DMS 273 (cell line): Measurements from ENCODE around the gene CELSR1.
A peak's percentile ranks its signal among the peaks of the same experiment; 100 is the strongest.
"Not testable (repeated sequence)": the region's sequence is repeated elsewhere in the genome, so short reads cannot be mapped to it uniquely, and the experiment has no call there.

Experiments used
- DNase-seq: peaks from one replicate; lab custom pipeline; 2025; ENCODE audit not compliant: unreplicated experiment; lab: John Stamatoyannopoulos, UW

Gene CELSR1

DNA sequence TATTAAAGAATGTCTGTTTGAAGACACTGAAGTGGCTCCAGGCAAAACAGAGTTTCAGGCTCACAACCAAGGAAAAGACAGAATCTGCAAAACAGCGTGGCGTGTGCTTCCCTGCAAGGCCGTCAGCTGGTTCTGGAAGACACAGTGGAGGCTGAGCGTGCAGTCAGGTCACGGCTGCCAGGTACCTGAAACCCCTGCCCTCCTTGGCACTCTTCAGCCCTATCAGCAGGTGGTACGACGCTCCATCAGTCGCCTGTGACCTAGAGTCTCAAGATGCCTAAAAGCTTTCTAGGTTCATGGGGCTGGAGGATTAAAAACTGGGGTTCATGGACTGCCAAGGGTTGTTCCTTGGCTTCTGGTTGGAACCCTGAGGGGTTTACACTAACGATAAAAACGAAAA, 136.1 kb downstream of the CELSR1 start:
- no peak for DNase-seq

DNA sequence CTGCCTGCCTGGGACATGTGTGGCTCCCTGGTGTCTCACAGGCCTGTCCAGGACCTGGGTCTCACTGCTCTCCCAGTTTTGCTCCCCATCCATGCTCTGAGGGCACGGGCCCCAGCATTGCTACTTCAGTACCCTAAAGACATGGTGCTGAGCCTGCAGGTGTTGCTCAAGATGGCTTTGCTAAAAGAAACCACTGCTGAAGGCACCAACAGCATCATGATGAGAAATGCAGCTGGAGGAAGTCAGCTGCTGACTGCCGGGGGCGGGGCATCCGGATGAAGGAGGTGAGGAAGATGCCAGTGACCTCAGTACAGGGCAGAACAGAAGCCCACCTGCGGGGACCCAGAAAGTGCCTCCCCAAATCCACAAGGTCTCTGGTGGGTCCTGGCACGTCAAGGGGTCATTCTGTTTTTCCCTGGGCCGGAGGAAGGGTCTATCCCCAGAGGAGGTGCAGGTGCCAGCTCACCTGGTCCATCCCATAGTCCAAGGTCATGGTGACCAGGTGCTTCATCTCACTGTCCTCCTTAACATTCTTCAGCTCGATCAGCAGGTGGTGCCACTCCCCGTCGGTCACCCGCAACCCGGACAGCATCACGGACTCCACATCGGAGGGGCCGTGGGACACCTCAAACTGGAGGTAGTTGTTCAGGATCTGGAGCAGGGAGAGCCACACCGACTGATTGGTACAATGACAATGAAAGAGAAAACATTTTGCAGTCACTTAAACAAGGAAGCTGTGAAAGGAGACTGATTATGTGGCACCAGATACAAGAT, 138.0 kb downstream of the CELSR1 start:
- no peak for DNase-seq

DNA sequence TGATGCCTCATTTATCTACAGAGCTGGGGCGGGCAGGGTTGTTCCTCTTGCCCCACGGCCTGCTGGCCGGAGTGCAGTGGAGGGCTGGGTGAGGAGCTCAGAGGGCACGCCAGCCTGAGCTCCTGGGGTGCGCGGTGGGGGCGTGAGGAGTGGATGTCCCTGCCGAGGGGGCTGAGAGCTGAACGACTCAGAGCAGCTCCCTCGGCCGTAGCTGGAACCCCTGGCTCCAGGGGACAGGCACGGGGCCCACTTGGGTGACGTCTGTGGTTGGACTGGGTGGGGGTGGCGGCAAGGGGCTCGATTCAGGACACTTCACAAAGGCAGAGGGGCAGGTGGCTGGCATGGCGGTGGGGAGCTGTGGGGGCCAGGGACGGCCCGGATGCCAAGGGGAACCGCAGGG, 139.5 kb downstream of the CELSR1 start:
- no peak for DNase-seq

DNA sequence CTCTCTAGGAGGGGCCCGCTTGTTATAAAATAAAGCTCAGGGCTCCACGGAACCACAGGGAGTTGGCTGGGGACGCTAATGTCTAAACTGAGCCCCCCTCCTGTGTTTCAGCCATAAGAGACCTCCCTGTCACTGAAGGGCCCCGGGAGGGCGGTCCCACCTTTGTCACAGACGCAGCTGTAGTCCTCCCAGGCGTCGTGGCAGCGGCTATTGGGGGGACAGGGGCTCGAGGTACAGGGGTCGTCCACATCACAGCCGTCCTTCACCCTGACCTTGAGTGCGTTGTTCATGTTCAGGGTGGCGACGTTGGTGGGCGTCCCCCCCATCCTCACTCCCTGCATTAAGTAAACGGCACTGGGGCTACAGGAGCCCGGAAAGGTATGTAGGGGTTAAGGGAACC, 139.9 kb downstream of the CELSR1 start:
- DNase-seq: no peak

DNA sequence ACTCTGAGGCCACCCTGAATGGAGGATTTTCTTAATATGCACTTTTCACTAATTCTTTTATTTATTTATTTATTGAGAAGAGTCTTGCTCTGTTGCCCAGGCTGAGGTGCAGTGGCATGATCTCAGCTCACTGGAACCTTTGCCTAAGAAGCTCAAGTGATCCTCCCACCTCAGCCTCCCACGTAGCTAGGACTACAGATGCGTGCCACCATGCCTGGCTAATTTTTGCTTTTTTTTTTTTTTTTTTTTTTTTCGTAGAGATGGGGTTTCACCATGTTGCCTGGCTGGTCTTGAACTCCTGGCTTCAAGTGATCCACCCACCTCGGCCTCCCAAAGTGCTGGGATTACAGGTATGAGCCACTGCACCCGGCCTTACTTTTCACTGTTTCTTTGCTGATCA, 140.4 kb downstream of the CELSR1 start:
- DNase-seq: not testable (repeated sequence)

DNA sequence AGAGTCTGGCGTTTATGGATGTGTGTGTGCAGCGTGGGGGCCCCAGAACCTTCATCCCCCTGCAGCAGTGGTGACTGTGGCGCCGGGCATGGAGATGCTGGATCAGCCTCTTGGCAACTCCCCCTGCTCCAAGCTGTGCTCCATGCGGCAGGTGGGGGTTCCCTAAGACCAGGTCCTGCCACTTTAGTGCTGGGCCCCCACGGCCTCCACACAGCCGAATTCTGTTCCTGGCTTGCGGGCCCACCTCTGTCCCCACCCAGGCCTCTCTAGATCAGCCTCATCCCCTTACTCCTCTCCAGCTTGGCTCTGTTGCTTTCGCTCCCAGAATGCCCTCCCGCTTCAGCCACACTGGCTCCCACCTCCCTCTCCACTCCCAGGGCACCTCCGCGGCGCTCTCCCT, 142.3 kb downstream of the CELSR1 start:
- no peak for DNase-seq

DNA sequence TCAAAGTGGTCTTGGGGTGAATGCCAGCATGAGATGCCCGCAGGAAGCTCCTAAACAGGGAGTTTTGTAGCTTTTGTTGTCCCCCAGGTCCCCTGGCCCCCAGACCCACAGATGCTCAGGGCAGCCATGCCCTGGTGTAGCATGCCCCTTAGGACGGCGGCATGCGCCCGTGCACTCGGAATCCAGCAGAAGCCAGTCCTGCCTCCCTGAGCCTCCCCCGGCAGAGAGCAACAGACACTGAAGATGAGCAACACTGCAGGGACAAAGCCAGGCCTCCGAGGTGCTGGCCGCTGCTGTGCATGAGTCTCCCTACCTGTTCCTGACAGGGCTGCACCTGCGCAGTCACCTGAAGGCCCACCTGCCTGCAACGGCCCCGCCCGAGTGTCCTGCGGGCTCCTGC, 142.8 kb downstream of the CELSR1 start:
- DNase-seq: no peak

DNA sequence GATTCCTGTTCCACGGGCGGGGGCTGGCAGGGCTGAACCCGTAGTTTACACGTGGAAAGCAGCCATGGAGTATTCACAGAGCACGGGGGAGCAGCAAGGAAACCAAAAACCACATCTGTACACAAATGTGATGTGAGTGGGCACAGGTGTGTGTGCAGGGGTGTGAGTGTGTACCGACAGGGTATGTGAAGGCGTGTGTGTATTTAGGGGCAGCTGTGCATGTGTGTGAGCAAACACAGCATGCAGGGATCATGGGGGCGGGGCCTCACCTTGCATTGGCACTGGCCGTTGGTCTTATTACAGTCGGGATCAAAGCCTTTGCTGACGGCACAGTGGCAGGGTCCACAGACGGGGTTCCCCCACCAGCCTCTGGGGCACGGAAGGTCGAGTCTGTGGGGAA, 143.5 kb downstream of the CELSR1 start:
- no peak for DNase-seq

DNA sequence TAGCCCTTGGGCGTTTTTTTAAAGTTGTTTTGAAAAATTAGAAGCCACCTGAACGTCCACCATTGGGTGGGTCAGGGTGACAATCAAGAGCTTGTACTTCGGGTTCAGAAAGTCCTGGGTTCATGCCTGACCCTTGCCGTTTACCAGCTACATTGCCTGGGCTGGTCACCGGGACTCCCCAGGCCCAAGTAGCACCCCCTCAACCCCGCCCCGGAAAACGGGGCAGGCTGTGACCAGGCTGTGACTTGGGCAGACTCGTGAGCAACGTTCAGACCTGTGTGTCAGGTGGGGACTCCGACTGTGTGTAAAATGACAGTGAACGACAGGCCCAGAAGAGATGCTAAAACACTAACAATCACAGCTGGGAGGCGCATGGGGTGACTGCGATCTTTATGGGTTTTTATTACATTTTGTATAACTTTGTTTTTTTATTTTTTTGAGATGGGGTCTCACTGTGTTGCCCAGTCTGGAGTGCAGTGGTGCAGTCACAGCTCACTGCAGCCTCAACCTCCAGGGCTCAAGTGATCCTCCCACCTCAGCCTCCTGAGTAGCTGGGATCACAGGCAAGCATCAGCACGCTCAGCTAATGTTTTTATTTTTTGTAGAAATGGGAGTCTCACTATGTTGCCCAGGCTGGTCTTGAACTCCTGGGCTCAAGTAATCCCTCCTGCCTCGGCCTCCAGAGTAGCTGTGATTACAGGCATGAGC, 145.1 kb downstream of the CELSR1 start:
- DNase-seq: no peak

DNA sequence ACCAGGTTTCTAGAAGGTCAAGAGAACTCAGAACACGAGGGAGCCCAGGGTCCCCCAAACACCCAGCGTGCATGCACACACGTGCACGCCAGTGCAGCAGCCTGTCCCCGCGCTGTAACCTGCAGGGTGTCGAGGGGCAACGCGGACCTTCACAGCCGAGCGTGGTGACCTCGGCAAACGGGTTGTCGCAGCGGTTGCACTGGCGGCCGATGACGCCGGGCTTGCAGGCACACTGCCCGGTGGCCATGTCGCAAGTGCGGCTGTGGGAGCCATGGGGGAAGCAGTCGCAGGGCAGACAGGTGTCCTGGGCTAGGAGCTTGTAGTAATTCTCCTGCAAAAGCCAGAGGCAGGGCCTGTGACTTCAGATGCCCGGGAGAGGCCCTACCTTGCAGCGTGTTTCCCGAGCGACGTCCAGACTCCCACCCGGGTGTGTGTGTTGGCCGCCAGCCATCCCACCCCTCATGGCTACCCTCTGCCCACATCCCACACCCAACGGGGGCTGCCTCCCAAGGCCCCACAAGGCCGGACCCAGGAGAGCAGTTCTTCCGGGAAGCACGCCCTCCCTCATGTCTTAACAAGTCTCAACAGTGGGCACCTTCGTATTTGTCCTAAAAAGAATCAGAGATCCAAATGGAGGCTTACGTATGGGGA, 145.8 kb downstream of the CELSR1 start:
- DNase-seq: no peak

DNA sequence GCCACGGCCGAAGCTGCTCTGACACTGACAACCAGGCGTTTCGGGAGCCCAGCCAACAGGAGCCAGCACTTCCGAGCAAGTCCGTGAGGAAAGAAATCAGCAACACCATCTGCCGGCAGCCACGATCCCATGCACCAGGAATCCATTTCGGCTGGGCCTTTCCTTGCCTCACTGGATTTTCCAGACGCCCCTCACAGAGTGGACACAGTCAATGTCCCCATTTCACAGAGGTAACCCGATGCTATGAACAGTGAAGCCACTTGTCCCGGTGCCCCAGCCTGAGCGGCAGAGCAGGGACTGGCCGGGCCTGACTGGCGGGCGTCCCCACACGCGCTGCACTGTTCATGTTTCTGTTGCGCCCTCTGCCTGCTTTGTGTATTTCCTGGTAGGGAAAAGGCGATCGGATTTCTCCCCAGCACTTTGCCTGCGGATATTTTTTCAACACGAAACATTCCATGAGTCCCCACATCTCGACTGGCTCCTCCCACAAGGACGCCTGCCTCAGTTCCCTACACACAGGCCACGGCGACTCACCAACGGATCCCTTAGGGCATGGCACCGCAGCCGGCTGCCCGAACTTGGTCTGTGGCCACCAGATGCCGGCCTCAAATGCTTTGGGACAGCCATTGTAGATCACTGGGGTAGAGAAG, 146.6 kb downstream of the CELSR1 start:
- DNase-seq: peak; percentile 87

DNA sequence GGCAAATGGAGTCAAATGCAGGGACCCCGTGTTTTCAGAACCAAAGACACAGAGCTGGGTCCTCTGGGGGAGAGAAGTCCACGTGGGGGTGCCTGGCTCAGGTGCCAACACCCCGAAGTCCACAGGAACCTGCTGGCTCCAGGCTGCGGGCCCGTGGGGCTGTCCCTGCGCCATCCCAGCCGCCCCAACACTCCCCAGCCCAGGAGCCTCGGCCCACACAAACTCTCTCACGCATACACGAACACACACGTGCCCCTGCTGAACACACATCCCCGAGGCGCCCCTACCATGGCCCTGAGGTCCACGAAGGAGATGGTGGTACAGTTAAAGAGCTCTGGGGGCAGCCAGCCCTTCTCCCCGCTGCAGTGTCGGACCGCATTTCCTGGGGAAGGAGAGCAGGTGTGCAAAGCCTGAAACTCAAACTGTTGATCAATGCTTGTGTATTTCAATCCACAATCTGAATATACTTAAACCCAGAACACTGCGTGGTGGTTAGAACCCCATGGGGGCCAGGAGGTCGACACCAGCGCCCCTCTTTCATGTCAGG, 147.2 kb downstream of the CELSR1 start:
- no peak for DNase-seq

DNA sequence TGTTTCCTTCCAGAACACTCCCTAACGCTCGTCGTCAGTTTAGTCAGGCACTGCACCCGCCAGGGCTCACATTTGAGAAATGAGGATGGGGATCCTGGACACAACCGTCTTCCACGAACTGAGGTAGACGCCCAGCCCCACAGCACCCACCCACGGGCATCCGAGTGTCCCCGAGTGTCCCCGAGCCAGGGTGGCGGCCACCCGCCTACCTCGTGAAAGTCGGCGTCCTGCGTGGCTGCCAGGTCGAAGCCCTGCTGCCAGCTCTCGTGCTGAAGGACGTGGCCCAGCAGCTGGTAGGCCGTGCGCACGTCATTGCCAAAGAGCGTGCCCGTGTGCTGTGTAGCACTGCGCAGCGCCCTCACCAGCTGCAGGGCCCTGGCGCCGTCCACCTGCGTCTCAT, 148.3 kb downstream of the CELSR1 start:
- no peak for DNase-seq

DNA sequence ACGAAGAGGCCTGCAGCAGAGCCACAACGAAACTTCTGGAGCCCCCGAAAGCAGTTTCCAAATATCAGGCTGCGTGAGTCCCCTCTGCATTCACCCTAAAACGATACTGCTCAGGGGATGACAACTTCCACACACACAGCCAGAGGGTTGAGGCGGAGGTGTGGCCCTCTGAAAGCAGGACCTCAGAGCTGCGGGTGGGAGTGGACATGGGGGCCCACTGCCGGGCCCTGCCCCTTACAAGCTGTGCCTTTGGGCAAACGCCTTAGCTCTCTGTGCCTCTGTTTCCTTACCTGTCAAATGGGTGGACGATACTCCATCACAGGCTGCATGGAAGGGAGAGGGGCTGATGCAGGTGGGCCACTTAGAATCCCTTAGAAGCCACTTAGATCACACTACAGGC, 148.8 kb downstream of the CELSR1 start:
- DNase-seq: no peak

DNA sequence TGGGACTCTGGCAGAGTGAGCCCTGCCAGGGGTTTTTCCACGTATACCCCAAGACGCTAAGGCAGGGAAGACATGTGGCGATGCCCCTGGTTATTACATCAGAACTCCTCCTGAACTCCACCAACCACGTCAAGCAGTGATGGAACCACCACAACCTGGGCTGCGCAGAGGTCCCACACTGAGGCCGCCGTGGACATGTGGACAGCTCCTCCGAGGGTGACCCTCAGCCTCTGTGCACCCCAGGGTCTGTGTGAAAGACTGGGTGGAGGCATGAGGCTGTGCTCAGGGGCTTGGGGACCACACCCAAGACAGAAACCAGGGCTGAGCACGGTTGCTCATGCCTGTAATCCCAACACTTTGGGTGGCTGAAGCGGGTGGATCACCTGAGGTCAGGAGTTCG, 149.7 kb downstream of the CELSR1 start:
- DNase-seq: no peak

DNA sequence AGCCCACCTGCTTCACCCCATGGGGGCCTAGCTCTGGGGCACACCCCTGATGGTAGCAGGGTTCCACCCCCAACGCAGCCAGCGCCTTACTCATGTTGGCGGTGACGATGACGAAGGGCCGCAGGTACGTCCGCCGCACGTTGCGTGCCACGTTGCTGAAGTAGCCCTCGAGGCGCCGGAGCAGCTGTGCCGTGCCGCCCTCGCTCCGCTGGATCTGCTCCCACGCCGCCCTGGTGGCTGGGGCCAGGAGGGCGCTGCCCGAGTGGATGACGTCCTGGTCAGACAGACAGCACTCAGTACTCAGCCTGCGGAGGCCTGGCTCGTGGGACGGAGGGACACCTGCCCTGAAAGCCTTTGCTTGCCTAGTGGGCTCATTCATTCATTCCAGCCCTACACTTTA, 151.1 kb downstream of the CELSR1 start:
- DNase-seq: no peak

DNA sequence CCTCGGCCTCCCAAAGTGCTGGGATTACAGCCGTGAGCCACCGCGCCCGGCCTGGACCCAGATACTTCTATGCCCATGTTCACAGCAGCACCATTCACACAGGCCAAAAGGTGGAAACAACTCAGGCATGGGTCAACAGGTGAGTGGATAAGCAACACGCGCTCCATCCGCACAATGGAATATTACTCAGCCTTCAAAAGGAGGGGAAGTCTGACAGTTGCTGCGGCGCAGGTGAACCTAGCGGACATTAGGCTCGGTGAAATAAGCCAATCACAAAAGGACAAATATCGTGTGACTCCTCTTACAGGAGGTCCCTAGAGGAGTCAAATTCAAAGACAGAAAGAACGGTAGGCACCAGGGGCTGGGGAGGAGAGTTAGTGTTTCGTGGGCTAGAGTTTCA, 154.9 kb downstream of the CELSR1 start:
- no peak for DNase-seq

DNA sequence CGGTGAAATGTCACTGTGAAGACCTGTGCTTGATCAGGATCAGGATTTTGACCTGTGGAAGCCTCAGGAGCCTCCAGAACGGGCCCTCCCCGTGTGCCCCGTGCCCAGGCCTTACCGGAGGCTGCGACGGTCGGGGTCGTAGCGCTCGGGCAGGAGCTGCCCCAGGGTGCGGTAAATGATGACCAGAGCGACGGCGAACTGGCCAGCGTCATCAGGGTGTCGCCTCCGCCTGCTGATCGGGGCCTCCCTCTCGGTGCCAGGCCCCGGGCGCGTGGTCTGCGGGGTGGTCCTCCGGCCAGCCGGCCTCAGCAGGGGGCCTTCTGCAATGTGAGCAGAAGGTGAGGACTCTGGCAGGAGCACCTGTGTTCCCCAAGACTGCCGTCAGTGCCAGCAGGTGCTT, 155.7 kb downstream of the CELSR1 start:
- no peak for DNase-seq

DNA sequence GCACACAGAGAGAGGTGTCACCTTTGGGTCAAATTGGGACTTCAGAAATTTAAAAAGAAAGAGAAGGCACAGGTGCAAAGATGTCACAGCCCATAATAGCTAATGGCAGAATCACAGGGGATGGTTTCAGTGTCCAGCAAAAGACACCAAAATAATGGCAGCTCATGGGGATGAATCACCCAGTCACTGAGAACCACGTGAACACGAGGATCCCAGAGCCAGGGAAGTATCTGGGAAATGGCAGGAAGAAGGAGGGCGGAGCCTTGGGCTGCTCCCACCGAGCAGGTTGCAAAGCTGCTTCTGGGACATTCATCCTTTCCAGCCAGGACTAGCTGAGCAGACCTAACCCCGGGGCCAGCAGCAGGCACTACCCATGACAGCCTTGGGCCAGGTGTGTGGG, 156.3 kb downstream of the CELSR1 start:
- DNase-seq: no peak

DNA sequence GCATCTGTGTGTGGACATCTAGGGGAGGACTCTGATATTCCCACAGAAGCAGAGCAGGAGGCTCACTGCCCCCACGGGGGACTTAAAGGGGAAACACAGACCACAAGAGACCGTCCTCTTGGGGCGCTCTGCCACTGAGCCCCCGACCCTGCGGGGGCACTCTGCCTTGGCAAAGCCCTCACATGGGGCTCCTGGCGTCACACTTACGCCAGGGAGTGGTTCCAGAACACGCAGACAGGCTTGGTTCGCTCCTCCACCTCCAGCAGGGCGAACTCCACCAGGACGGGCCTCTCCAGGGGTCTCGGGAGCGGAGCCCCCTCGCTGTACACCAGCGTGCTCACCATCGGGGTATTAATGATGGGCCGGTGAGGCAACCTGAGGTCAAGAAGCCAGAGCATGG, 156.8 kb downstream of the CELSR1 start:
- DNase-seq: no peak

DNA sequence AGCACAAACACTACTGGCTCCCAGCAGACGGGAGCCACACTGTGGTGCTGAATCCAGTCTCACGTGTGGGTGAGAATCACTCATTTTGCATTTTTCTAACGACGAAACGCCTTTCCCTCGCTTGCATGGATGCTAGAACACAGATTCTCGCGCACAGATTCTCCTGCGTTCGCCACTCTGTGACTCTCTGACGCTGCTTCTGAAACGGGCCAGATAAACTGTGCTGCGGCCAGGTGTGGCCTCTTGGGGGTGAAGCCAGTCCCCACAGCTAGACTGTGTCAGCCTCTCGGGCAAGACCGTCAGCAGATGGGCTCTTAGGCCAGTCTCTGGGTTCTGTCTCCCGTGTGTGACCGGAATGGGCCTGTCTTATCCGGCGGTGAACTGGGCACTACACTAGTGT, 157.4 kb downstream of the CELSR1 start:
- DNase-seq: no peak
